H1 (cell line): ENCODE results near the gene HNF1B. TPM values are rescaled to one million over a fixed set of nuclear protein-coding genes. Genes with fewer than 3 reads are reported as not detected.

Source experiments
- CTCF ChIA-PET: fragments of 300-600 bp; sonication (Branson Sonifier 250); formaldehyde crosslinking; loops from one replicate; lab custom pipeline; 2021; ENCODE audit not compliant: partially characterized antibody; lab: Charles Lee
- POLR2A ChIA-PET: fragments of 300-600 bp; sonication (Branson Sonifier 250); formaldehyde crosslinking; loops from one replicate; lab custom pipeline; 2021; ENCODE audit warnings: inconsistent platforms; ENCODE audit not compliant: partially characterized antibody; lab: Charles Lee
- DNase-seq, 2 experiments: peaks; one replicate each; pipeline versions ENCODE4 v3.0.0 to v3.0.0-alpha.2; 2010 to 2022; ENCODE audit warnings: low spot score in 2 of 2, low read depth in 1 of 2, mixed read lengths in 1 of 2
- FAIRE-seq: peaks from 2 replicates; lab custom pipeline; 2011; peaks lifted over from hg19 to GRCh38; lab: Jason Lieb, UNC
- H2AFZ ChIP-seq: 2 replicates; pipeline ENCODE4 v1.8.1; 2012; ENCODE audit warnings: low read length, inconsistent platforms
- H2AK5ac ChIP-seq: 2 replicates; pipeline ENCODE4 v1.6.1; 2013; ENCODE audit warnings: low read depth, low read length
- H2BK120ac ChIP-seq: replicated peaks from 2 replicates; pipeline ENCODE3; 2013; ENCODE audit warnings: low read depth, low read length, inconsistent platforms
- H2BK12ac ChIP-seq: 2 replicates; pipeline ENCODE4 v1.6.1; 2013; ENCODE audit warnings: low read depth, low read length
- H2BK15ac ChIP-seq: 2 replicates; pipeline ENCODE4 v1.6.1; 2013; ENCODE audit warnings: low read length
- H2BK20ac ChIP-seq: 2 replicates; pipeline ENCODE4 v1.6.1; 2013; ENCODE audit warnings: low read length
- H2BK5ac ChIP-seq: 2 replicates; pipeline ENCODE4 v1.6.1; 2013; ENCODE audit warnings: low read depth, low read length
- H3K14ac ChIP-seq: 2 replicates; pipeline ENCODE4 v1.6.1; 2013; ENCODE audit warnings: inconsistent platforms; ENCODE audit not compliant: insufficient read length
- H3K18ac ChIP-seq: 2 replicates; pipeline ENCODE4 v1.6.1; 2013; ENCODE audit warnings: low read length; ENCODE audit errors: extremely low read depth
- H3K23ac ChIP-seq: 2 replicates; pipeline ENCODE4 v1.6.1; 2013; ENCODE audit warnings: inconsistent platforms; ENCODE audit not compliant: insufficient read length
- H3K23me2 ChIP-seq: 2 replicates; pipeline ENCODE4 v1.6.1; 2013; ENCODE audit warnings: low read depth, low read length
- H3K27ac ChIP-seq: 2 replicates; pipeline ENCODE4 v1.6.1; 2011; ENCODE audit warnings: low read depth, low read length, inconsistent platforms
- H3K27me3 ChIP-seq, 4 experiments: replicated peaks in 1 of 4; 1 replicate in 1 of 4; 2 replicates in 3 of 4; pipeline versions ENCODE4 v1.6.1 to v1.8.1; 2011 to 2013; ENCODE audit warnings: low read length in 3 of 4, mild to moderate bottlenecking in 3 of 4, inconsistent platforms in 2 of 4, mixed read lengths in 2 of 4, moderate library complexity in 1 of 4; ENCODE audit not compliant: control insufficient read depth in 3 of 4, insufficient read depth in 3 of 4; ENCODE audit errors: extremely low read depth in 1 of 4
- H3K36me3 ChIP-seq, 4 experiments: 2 replicates each; pipeline versions ENCODE4 v1.6.1 to v1.8.1; 2011 to 2013; ENCODE audit warnings: mild to moderate bottlenecking in 4 of 4, low read length in 3 of 4, moderate library complexity in 2 of 4, control low read depth in 1 of 4, inconsistent platforms in 1 of 4; ENCODE audit not compliant: insufficient read depth in 4 of 4, control insufficient read depth in 2 of 4
- H3K4ac ChIP-seq: replicated peaks from 2 replicates; pipeline ENCODE3; 2013; ENCODE audit warnings: low read length, low read depth, mixed read lengths, inconsistent platforms; ENCODE audit not compliant: insufficient read length
- H3K4me1 ChIP-seq, 4 experiments: replicated peaks in 1 of 4; 1 replicate in 1 of 4; 2 replicates in 3 of 4; pipeline versions ENCODE4 v1.6.1 to v1.8.1; 2011 to 2013; ENCODE audit warnings: low read length in 3 of 4, inconsistent platforms in 2 of 4, mixed read lengths in 1 of 4; ENCODE audit not compliant: insufficient read depth in 4 of 4, control insufficient read depth in 3 of 4
- H3K4me2 ChIP-seq, 2 experiments: 2 replicates each; pipeline versions ENCODE4 v1.6.1 to v1.8.1; 2011 to 2013; ENCODE audit warnings: low read depth in 2 of 2, low read length in 2 of 2, control low read depth in 1 of 2, inconsistent platforms in 1 of 2, mild to moderate bottlenecking in 1 of 2; ENCODE audit not compliant: insufficient read depth in 1 of 2
- H3K4me3 ChIP-seq, 4 experiments: fragments of 200-600, 300-600 bp in 1 of 4; sonication (generic), shearing (Covaris generic), sonication (Bioruptor Twin) in 1 of 4; 2 replicates each; pipeline versions ENCODE4 v1.5.1 to v1.8.1; 2011 to 2016; ENCODE audit warnings: low read length in 4 of 4, low read depth in 3 of 4, control low read depth in 2 of 4, inconsistent platforms in 2 of 4, mild to moderate bottlenecking in 2 of 4, mixed read lengths in 1 of 4, moderate library complexity in 1 of 4; ENCODE audit not compliant: insufficient read depth in 2 of 4; ENCODE audit errors: extremely low read depth in 1 of 4
- H3K56ac ChIP-seq: replicated peaks from 2 replicates; pipeline ENCODE3; 2013; ENCODE audit warnings: low read depth, mild to moderate bottlenecking, mixed read lengths, low read length, inconsistent platforms; ENCODE audit not compliant: insufficient read length
- H3K79me1 ChIP-seq: 2 replicates; pipeline ENCODE4 v1.6.1; 2013; ENCODE audit warnings: low read depth, low read length, control low read depth
- H3K79me2 ChIP-seq, 2 experiments: 2 replicates each; pipeline versions ENCODE4 v1.6.1 to v1.8.1; 2012 to 2013; ENCODE audit warnings: low read length in 2 of 2, mild to moderate bottlenecking in 2 of 2, inconsistent platforms in 1 of 2; ENCODE audit not compliant: insufficient read depth in 2 of 2, control insufficient read depth in 1 of 2
- H3K9ac ChIP-seq, 4 experiments: replicated peaks in 1 of 4; 1 replicate in 1 of 4; 2 replicates in 3 of 4; pipeline versions ENCODE4 v1.6.1 to v1.8.1; 2011 to 2013; ENCODE audit warnings: low read depth in 3 of 4, low read length in 3 of 4, control low read depth in 2 of 4, mild to moderate bottlenecking in 2 of 4, moderate library complexity in 2 of 4, inconsistent platforms in 1 of 4; ENCODE audit errors: extremely low read depth in 1 of 4
- H3K9me3 ChIP-seq, 2 experiments: 2 replicates each; pipeline versions ENCODE4 v1.6.1 to v1.8.1; 2012 to 2013; ENCODE audit warnings: mild to moderate bottlenecking in 2 of 2, moderate library complexity in 2 of 2, control low read depth in 1 of 2, inconsistent platforms in 1 of 2, low read depth in 1 of 2, low read length in 1 of 2, mixed read lengths in 1 of 2; ENCODE audit not compliant: insufficient read depth in 2 of 2
- H4K20me1 ChIP-seq, 2 experiments: replicated peaks in 1 of 2; 2 replicates each; pipeline versions ENCODE3 to v1.8.1; 2011 to 2013; ENCODE audit warnings: inconsistent platforms in 2 of 2, low read length in 2 of 2, mild to moderate bottlenecking in 1 of 2; ENCODE audit not compliant: insufficient read depth in 2 of 2, control insufficient read depth in 1 of 2
- H4K5ac ChIP-seq: 2 replicates; pipeline ENCODE4 v1.6.1; 2013; ENCODE audit warnings: low read length, low read depth, mixed read lengths, inconsistent platforms; ENCODE audit not compliant: insufficient read length
- H4K8ac ChIP-seq: 2 replicates; pipeline ENCODE4 v1.8.0; 2013; ENCODE audit warnings: mild to moderate bottlenecking, moderate library complexity, low read length, inconsistent platforms; ENCODE audit not compliant: insufficient read depth; ENCODE audit errors: extremely low read depth
- H4K91ac ChIP-seq: replicated peaks from 2 replicates; pipeline ENCODE3; 2013; ENCODE audit warnings: low read length, mixed read lengths, inconsistent platforms; ENCODE audit not compliant: insufficient read length
- ASH2L ChIP-seq: fragments of 200-600, 300-600 bp; sonication (generic); IDR thresholded peaks from one replicate; pipeline ENCODE4 v1.7.1; 2017; ENCODE audit warnings: low read length
- ATF2 ChIP-seq: IDR thresholded peaks from 2 replicates; pipeline ENCODE4 v1.6.1; 2012; ENCODE audit warnings: low read length, inconsistent platforms
- BRCA1 ChIP-seq: IDR thresholded peaks from 2 replicates; pipeline ENCODE4 v1.6.1; 2012; ENCODE audit warnings: low read depth, low read length, improper control_type of control experiment
- EZH2 ChIP-seq: fragments of 200-600 bp; sonication (generic); IDR thresholded peaks from 2 replicates; pipeline ENCODE4 v1.7.1; 2012; ENCODE audit warnings: low read depth, mild to moderate bottlenecking, moderate library complexity, low read length, inconsistent platforms; ENCODE audit not compliant: severe bottlenecking
- HDAC6 ChIP-seq: IDR thresholded peaks from one replicate; pipeline ENCODE4 v1.7.1; 2012; ENCODE audit warnings: low read depth, mild to moderate bottlenecking, inconsistent platforms, low read length, moderate library complexity
- RBBP5 ChIP-seq: IDR thresholded peaks from 2 replicates; pipeline ENCODE4 v1.7.1; 2012; ENCODE audit warnings: low read depth, mild to moderate bottlenecking, inconsistent platforms, low read length, moderate library complexity, borderline replicate concordance
- RFX5 ChIP-seq: IDR thresholded peaks from 2 replicates; pipeline ENCODE4 v1.6.1; 2011; ENCODE audit warnings: low read depth, low read length, improper control_type of control experiment, borderline replicate concordance
- SIRT6 ChIP-seq: IDR thresholded peaks from one replicate; pipeline ENCODE4 v1.7.1; 2012; ENCODE audit warnings: low read length, inconsistent platforms
- SIX5 ChIP-seq: IDR thresholded peaks from 2 replicates; pipeline ENCODE4 v1.6.1; 2011; ENCODE audit warnings: mild to moderate bottlenecking, low read depth, low read length
- USF2 ChIP-seq: IDR thresholded peaks from 2 replicates; pipeline ENCODE4 v1.6.1; 2011; ENCODE audit warnings: low read length, improper control_type of control experiment
- WGBS, 2 experiments: shearing (Covaris generic) in 1 of 2; methylation state at CpG; one replicate each; pipeline versions ENCODE4 v1.1.6 to v1.1.7; 2013 to 2015; ENCODE audit warnings: low lambda C conversion rate in 2 of 2, mixed read lengths in 2 of 2, inconsistent platforms in 1 of 2, low coverage in 1 of 2, missing lambda C conversion rate in 1 of 2; ENCODE audit not compliant: insufficient replicate concordance in 2 of 2, insufficient coverage in 1 of 2, insufficient read length in 1 of 2; ENCODE audit errors: extremely low coverage in 1 of 2, missing lambda C conversion rate in 1 of 2; 5-methylcytosine and 5-hydroxymethylcytosine counted together
- polyA plus RNA-seq, 7 experiments: library from polyadenylated mRNA; depleted of rRNA in 3 of 7; stranded (reverse) in 5 of 7; unstranded in 2 of 7; fragments of >200 nt in 5 of 7; fragments of 200-250 nt in 2 of 7; gene quantifications; 1 replicate in 5 of 7; 2 replicates in 1 of 7; 4 replicates in 1 of 7; pipeline versions ENCODE4 v1.2.1 to v1.2.3, GENCODE V29; 2011 to 2013; ENCODE audit warnings: missing spikeins in 2 of 7, mixed read lengths in 2 of 7
- total RNA-seq: library from RNA; stranded (reverse); fragmentation: NEBNext Ultra II Directional; extraction: Animal tissue kit (Norgen Biotek cat#: 25700); gene quantifications from 2 replicates; pipeline ENCODE4 v1.2.1, GENCODE V29; 2021

HNF1B gene
- total and polyA plus RNA-seq, 2 of the 8 experiments (the other 6 are each of a cell fraction or from before 2014, with no cell fraction given), result 0.13 to 0.30 TPM

DNA sequence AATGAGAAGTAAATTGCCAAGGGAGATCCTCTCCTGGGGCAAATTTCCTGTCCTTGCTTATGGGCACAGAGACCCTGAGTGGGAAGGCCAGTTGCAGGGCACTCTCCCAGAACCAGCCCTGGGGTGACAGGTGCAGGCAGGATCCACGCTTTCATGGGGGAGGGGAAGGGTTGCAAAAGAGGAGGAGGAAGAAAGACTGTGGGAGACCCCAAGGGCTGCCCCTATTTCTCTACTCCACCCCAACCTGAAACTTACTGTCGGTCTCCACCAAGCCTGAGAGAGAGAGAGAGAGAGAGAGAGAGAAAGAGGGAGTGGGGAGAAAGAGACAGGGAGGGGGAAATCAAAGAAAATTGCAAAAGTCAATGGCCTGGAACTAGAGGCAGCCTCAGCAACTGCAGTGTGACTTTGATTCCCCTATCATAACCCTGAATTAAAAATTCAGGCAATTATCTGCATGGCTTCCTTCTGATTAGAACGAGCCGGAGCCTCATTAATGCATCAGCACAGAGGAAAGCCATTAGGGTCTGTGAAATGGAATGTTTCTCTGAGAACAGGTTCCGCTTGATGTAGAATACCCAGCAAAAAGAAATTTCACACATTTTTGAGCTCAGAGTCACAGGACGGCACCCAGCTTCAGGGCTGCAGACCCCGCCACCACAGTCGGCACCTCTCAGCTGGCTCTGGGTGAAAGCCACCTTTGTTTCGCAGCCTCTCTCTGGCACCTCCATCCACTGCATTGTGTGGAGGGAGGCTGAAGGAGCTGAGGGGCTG, 45.1 kb upstream of the HNF1B start:
- Histone ChIP-seq H2BK15ac (no peak overlapping the region), H3K79me2 (no peaks in the 10 kb centered on the region), H4K91ac (no peak overlapping the region), H3K4ac (no peak overlapping the region), H3K18ac (no peak overlapping the region), H3K23ac (no peak overlapping the region), H3K79me1 (no peaks in the 10 kb centered on the region), H2AK5ac (no peak overlapping the region), H4K5ac (no peak overlapping the region), H2AFZ (no peak overlapping the region; the same call in 1 of the 2 replicates), H3K4me2 (no peak overlapping the region), H3K27ac (no peak overlapping the region), H3K27me3 (no peaks in the 10 kb centered on the region), H3K36me3 (no peaks in the 10 kb centered on the region), H4K20me1 (no peaks in the 10 kb centered on the region), H4K8ac (no peak overlapping the region), H3K4me1 (no peaks in the 10 kb centered on the region), H3K9ac (no peak overlapping the region), H2BK120ac (no peak overlapping the region), H3K56ac (no peak overlapping the region), H3K23me2 (no peaks in the 10 kb centered on the region), H2BK12ac (no peak overlapping the region), H3K14ac (no peak overlapping the region), H2BK5ac (no peak overlapping the region), H3K9me3 (no peaks in the 10 kb centered on the region), H3K4me3 (no peak overlapping the region), H2BK20ac (no peak overlapping the region)
- no peak for DNase-seq
- FAIRE-seq, result no peak
- ChIA-PET POLR2A (no interaction called here), CTCF (interaction anchor here (0.7 to 2.3 kb wide), 3 partner anchors 19 to 42 kb away, joined by 3 to 8 read pairs (median 4); no protein-coding TSS in a partner anchor)
- 90% methylated on average over 9 of the region's 9 CpGs; no CpG with 5 or more reads in 1 of the 2 experiments for WGBS, 2 experiments
- TF ChIP-seq SIX5 (no peak), EZH2 (no peak), ASH2L (no peak), ATF2 (no peak), SIRT6 (no peak), RBBP5 (no peak), RFX5 (no peak), USF2 (no peak), HDAC6 (no peak), BRCA1 (no peak)
